ENCODE results near the gene PAK5.

Gene PAK5

GRCh38 chr20:9838378-9839295 lies at the start of gene PAK5:
PAK5 (minus strand) TSS chr20:9839076; CDS start chr20:9644328, 194,748 bp downstream.
- no peak for DNase-seq (ENCODE audit: low read depth)

DNA sequence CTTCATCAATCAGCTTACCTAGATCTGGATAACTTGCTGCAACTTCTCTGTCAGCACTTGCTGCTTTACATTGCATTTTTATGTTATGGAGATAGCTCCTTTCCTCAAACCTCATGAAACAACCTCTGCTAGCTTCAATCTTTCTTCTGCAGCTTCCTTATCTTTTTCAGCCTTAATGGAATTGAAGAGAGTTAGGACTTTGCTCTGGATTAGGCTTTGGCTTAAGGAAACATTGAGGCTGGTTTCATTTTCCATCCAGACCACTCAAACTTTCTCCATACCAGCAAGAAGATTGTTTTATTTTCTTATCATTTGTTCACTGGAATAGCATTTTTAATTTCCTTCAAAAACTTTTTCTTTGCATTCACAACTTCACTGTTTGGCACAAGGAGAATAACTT lies 48.8 kb upstream of the PAK5 start:
- no peak for DNase-seq (ENCODE audit: low read depth)

GRCh38 chr20:9886227-9886626 lies 47.4 kb upstream of the PAK5 start:
- DNase-seq (ENCODE audit: low read depth): no peak

- DNase-seq (ENCODE audit: low read depth): no peak
Measured at GRCh38 chr20:9884666-9885065, 45.8 kb upstream of the PAK5 start.

DNA sequence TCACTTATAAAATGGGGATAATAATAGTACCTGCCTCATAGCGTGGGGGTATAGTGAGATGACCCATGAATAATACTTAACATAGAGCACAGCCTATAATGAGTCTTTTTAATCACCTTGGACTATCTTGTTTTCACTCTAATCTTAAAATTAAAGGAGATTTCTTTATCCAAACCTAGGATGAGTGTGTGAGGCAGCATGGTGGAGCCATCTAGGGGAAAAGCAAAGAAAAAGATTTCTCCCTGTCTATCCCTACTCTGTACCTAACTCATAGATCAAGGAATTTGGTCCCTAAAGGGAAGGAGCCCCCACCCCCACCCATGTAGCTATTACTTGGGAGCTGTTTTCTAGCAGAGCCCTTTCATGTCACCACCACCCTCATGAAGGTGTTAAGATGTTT lies 45.2 kb upstream of the PAK5 start:
- DNase-seq (ENCODE audit: low read depth): no peak

DNA sequence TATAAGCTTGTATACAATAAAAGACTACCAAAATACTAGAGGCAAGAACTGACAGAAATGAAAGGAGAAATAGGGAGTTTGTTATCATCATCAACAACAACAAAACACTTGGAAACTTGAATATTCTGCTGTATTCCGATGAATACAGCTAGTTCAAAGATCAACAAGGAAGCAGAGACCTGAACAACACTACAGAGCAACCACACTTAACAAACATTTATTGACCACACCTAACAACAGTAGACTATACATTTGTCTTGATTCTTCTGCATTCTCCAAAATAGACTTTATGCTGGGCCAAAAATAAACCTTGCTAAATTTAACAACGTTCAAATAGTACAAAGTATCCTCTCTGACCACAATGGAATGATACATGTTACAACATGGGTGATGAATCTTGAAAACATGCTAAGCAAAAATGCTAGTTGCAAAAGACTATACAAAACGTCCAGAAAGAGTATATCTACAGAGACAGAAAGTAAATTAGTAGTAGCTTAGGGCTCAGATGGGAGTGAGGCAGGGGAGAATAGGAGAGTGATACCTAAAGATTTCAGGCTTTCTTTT lies 39.1 kb upstream of the PAK5 start:
- no peak for DNase-seq (ENCODE audit: low read depth)

DNA sequence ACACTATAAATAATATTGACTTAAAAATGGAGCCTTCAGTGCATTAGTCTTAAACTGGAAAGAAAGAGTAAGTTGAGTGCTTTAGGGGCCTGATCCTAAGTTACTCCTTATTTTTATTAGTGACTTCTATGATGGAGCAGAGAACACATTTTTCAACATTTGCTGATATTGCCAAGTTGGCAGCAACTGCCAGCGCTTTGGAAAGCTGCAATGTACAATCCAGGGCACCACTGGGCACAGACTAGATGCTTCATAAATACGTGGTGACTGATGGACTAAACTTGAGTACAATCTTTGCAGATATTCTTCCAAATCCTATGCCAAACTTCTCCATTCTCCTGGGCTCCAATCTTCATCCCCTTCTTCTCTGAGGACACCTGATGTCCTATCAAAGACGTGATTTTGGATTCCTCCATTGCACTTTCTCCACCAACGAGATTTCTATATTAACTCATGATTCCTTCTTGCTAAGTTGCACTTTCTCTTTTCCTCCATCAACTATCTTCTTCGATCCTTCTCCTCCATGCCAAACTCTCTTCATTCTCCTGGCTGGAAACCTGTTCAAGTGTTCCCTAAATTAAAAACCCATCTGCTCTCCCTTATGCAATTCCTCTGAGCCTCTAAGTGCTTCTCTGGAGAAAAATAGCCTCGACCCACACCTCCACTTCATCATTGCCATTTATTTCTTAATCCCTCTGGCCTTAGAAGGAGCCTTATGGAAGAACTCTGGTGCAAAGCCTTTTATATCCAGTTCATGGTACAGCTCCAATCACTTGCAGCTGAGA lies 28.5 kb upstream of the PAK5 start:
- no peak for DNase-seq (ENCODE audit: low read depth)

DNA sequence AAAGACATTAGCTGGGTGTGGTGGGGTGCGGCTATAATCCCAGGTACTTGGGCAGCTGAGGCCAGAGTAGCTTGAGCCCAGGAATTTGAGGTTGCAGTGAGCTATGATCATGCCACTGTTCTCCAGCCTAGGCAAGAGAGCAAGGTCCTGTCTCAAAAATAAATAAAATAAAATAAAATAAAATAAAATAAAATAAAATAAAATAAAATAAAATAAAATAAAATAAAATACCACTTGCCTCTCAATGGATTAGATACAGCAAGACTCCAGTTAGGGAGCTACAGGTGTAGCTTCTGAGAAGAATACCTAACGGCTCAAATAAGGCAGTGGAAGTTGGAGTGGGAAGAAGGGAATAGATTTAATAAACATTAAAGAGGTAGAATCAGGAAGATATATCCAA lies 13.7 kb upstream of the PAK5 start:
- DNase-seq (ENCODE audit: low read depth): no peak

- no peak for DNase-seq (ENCODE audit: low read depth)
Measured at GRCh38 chr20:9839626-9840025, 750 bp upstream of the PAK5 start.

DNA sequence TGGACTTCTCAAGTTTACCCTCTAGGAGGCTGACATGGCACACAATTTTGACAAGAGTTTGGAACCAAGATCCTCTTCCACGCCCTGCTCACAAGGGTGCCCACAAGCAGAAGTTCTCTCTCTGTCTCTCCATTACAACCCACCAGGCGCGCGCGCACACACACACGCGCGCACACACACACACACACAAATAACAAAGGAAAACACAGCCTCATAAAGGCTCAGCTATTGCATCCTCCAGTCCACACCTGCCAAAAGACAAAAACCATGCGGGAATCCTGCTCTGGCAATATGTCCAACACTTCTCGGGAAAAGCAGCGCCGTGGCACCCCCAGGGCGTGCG lies 870 bp downstream of the PAK5 start:
- DNase-seq (ENCODE audit: low read depth): no peak

GRCh38 chr20:9837634-9838033 lies 1.2 kb downstream of the PAK5 start:
- no peak for DNase-seq (ENCODE audit: low read depth)

- no peak for DNase-seq (ENCODE audit: low read depth)
Measured at GRCh38 chr20:9835302-9835701, 3.6 kb downstream of the PAK5 start.

GRCh38 chr20:9831032-9831431 lies 7.8 kb downstream of the PAK5 start:
- DNase-seq (ENCODE audit: low read depth): no peak

GRCh38 chr20:9829835-9830234 lies 9.0 kb downstream of the PAK5 start:
- DNase-seq (ENCODE audit: low read depth): no peak

- DNase-seq (ENCODE audit: low read depth): no peak
Measured at GRCh38 chr20:9817654-9818053, 21.2 kb downstream of the PAK5 start.

DNA sequence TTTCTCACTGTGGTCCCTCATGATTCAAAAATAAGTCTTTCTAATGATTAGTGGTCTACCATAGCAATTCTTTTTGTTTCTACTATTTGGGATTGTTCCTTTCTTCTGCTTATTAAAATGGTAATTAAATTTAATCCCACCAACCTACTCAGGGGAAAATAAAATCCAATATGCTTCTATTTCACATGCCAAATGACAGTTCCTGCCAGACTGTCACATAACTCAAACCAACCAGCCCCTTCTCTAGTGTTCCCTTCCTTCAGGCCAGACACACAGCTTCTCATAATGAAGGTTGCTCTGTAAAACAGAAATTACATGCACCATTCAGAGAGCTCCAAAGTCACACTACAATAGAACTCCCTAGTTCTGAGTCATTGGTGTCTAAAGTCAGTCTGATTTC lies 23.2 kb downstream of the PAK5 start:
- no peak for DNase-seq (ENCODE audit: low read depth)

DNA sequence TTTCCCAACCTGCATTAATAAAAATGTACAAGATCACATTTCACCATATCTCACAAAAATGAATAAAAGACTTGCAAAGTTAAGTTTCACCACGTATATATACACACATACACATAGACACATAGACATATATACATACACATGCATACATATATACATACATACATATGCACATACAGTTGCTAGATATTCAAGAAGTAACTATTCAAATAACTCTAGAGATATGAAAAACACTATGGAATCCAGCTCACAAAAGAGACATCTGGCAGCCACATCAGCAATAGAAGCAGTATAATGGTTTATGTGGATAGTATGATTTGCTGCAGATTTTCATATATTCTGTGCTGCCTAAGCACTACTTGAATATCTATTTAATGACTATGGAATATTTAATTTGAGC lies 28.1 kb downstream of the PAK5 start:
- no peak for DNase-seq (ENCODE audit: low read depth)

- no peak for DNase-seq (ENCODE audit: low read depth)
Measured at GRCh38 chr20:9809271-9809670, 29.6 kb downstream of the PAK5 start.

- no peak for DNase-seq (ENCODE audit: low read depth)
Measured at GRCh38 chr20:9808166-9808565, 30.7 kb downstream of the PAK5 start.

DNA sequence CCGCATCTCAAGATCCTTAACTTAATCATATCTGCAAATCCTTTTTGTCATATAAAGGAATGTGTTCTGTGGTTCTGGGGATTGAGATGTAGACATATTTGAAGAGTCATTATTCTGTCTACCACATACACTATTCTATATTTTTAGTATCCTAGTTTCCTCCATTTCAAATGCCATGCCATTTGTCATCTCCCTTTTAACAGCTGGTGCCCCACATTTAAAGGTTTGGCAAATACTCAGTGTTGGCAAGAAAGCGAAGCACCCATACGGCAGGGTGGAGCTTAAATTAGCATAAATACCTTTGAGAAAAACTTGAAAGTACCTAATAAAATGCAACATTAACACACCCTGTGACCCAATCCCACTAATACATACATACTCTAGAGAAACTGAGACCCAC lies 31.7 kb downstream of the PAK5 start:
- no peak for DNase-seq (ENCODE audit: low read depth)

DNA sequence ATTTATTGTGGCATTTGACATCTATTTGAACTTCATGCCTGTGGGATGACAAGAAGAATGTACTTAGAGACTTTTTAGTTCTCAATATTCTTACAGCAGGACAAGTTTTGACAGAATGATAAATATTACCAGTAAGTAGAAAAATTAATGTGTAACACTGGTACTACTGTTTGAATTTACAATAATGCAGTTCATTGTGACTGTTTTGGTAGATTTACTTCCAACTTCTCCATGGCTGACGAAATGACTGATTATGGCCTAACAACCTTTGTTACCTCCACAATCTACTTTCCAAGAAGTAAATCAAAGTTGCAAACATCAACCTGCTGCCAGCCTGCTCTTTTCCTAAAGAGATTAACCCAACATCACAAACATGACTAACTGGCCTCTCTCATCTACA lies 38.5 kb downstream of the PAK5 start:
- no peak for DNase-seq (ENCODE audit: low read depth)

DNA sequence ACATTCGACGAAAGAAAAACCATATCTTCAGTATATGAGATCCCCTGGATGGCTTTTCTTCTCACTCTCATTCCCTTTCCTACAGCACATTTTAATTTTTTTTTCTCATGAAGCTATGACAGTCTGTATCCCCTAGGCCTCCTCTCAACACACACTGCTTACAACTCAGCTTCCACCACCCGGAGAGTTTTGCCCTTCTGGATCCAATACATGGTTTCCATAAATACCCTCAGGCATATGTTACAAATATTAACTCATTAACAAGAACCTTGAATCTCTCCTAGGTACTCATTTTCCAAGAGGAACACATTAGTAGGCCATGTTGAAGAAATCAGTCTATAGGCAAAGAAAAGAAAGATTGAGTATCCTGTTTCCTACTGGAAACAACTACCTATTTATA lies 44.0 kb downstream of the PAK5 start:
- DNase-seq (ENCODE audit: low read depth): no peak

DNA sequence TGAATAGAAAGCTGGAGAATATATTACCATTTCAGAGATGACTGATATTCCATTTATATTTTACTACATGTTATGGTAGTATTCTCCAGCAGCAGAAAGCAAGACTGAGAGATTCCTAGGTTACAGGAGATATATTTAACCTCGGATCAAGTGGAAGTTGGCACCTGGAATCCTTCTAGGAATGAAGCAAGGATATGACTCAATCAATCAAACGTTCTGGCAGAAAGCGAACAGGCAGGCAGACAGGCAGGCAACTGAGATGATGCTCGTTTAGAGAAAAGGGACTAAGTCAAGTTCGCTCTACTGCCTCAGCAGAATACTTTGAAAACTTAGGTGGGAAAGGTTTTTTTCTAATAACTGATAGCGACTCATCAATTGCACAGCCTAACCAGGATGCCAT lies 46.2 kb downstream of the PAK5 start:
- no peak for DNase-seq (ENCODE audit: low read depth)

All from stimulated activated CD4-positive, alpha-beta T cell treated with anti-CD3 and anti-CD28 coated beads, Interleukin-2, amount 100 ng/mL, for 4 hours (primary cell).